ENCODE data around the gene SLC6A3.

Gene SLC6A3

DNA sequence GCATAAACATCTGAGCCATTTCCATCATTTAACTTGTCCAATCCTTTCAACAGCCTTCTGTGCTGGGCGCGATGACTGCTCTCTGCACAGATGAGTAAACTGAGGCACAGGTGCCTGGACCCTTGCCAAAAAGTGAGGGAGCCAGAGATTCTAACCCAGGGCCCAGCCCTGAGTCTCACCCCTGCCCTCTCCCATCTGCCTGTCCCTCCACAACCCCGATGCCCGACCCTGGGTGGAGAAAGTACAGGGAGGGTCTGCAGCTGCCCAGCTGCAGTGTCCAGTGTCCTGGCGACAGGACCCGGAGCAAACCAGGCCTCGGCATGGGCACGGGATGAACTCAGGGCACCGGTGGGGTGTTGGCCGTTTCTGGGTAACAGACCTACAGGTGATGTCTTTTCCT, 60.7 kb downstream of the SLC6A3 start:
- H3K27ac ChIP-seq = no peak overlapping the region
- in situ Hi-C loops (cut with HindIII; ENCODE audit: low pct_ligation_motif_present, low sequenced_read_pairs) = no loop called here
- H3K4me3 ChIP-seq (ENCODE audit: low read depth, low read length) = no peak overlapping the region
- no peaks in the 10 kb centered on the region for H3K36me3 ChIP-seq (replicated peaks)
- H3K27me3 ChIP-seq (replicated peaks) = peaks cover 16% of the 10 kb centered on the region
- no peak for DNase-seq
- TF ChIP-seq, protein P1, sequence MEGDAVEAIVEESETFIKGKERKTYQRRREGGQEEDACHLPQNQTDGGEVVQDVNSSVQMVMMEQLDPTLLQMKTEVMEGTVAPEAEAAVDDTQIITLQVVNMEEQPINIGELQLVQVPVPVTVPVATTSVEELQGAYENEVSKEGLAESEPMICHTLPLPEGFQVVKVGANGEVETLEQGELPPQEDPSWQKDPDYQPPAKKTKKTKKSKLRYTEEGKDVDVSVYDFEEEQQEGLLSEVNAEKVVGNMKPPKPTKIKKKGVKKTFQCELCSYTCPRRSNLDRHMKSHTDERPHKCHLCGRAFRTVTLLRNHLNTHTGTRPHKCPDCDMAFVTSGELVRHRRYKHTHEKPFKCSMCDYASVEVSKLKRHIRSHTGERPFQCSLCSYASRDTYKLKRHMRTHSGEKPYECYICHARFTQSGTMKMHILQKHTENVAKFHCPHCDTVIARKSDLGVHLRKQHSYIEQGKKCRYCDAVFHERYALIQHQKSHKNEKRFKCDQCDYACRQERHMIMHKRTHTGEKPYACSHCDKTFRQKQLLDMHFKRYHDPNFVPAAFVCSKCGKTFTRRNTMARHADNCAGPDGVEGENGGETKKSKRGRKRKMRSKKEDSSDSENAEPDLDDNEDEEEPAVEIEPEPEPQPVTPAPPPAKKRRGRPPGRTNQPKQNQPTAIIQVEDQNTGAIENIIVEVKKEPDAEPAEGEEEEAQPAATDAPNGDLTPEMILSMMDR (IDR thresholded peaks at IDR 0.05; ENCODE audit: low read depth, low read length, missing control alignments) = no peak

DNA sequence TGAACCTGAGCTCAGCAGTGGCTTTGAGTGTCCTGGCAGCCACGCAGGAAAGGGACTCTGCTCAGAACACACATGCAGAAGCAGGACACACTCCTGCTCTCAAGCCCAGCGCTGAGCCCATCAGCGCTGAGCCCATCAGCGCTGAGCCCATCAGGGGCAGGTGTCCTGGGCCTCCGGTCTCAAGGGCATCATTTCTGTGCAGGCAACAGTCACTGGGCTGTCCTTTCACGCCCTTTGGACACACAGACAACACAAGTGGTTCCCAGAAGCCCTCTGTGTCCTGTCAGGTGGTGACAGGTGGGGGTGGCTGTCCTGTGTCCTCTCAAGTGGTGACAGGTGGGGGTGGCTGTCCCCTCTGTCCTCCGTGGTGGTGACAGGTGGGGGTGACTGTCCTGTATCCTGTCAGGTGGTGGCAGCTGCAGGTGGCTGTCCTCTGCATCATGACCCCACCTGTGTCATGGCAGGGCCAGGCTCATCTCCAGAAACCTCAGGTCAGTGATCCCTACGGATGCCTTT, 61.3 kb downstream of the SLC6A3 start:
- Histone ChIP-seq H3K4me3 (ENCODE audit: low read depth, low read length) (no peak overlapping the region), H3K27me3 (replicated peaks) (peaks cover 16% of the 10 kb centered on the region), H3K36me3 (replicated peaks) (no peaks in the 10 kb centered on the region), H3K27ac (no peak overlapping the region)
- TF ChIP-seq, protein P1 (IDR thresholded peaks at IDR 0.05; ENCODE audit: low read depth, low read length, missing control alignments) = no peak
- no peak for DNase-seq
- in situ Hi-C loops (cut with HindIII; ENCODE audit: low pct_ligation_motif_present, low sequenced_read_pairs) = no loop called here

DNA sequence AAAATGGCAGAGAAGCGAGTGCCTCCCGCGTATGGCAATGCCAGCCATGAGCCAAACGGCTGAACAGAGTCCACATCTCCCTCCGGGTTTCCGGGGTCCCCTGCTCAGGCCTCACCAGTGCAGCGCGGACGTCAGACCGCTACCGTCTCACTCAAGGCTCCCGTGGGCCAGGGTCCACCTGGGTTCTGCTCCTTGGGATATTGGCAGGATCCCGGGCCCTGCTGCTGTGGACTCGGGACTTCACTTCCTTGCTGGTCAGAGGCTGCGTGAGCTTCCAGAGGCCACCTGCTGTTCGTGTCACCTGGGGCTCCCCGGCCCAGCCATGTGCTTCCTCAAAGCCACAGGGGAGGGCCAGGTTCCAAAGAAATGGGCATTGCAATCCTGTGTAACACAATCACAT, 61.9 kb downstream of the SLC6A3 start:
- no peak overlapping the region for H3K27ac ChIP-seq
- in situ Hi-C loops (cut with HindIII; ENCODE audit: low pct_ligation_motif_present, low sequenced_read_pairs) = no loop called here
- TF ChIP-seq, protein P1 (IDR thresholded peaks at IDR 0.05; ENCODE audit: low read depth, low read length, missing control alignments) = no peak
- H3K36me3 ChIP-seq (replicated peaks) = no peaks in the 10 kb centered on the region
- H3K27me3 ChIP-seq (replicated peaks) = peaks cover 16% of the 10 kb centered on the region
- no peak for DNase-seq
- no peak overlapping the region for H3K4me3 ChIP-seq (ENCODE audit: low read depth, low read length)

DNA sequence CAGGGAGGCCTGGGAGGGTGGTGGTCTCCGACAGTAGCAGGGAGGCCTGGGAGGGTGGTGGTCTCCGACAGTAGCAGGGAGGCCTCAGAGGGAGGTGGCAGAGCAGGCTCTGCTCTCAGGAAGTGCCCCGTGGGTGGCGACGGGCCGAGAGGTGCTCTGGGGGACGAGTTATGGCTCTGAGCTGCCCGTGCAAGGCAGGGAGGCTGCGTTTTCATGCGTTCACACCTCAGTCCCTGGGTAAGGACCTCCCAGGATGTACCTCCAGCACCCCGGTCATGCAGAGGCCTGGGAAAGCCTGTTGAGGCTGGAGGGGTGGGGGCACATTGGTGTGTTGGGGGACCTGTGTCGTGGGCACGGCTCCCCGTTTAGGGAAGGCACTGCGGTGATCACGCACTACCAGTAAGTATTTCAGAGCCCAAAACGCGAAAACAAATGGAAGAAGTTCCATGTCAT, 63.0 kb downstream of the SLC6A3 start:
- TF ChIP-seq, protein P1 (IDR thresholded peaks at IDR 0.05; ENCODE audit: low read depth, low read length, missing control alignments) = no peak
- DNase-seq = no peak
- Histone ChIP-seq H3K27me3 (replicated peaks) (peaks cover 14% of the 10 kb centered on the region), H3K27ac (no peak overlapping the region), H3K36me3 (replicated peaks) (no peaks in the 10 kb centered on the region), H3K4me3 (ENCODE audit: low read depth, low read length) (no peak overlapping the region)
- in situ Hi-C loops (cut with HindIII; ENCODE audit: low pct_ligation_motif_present, low sequenced_read_pairs) = no loop called here

DNA sequence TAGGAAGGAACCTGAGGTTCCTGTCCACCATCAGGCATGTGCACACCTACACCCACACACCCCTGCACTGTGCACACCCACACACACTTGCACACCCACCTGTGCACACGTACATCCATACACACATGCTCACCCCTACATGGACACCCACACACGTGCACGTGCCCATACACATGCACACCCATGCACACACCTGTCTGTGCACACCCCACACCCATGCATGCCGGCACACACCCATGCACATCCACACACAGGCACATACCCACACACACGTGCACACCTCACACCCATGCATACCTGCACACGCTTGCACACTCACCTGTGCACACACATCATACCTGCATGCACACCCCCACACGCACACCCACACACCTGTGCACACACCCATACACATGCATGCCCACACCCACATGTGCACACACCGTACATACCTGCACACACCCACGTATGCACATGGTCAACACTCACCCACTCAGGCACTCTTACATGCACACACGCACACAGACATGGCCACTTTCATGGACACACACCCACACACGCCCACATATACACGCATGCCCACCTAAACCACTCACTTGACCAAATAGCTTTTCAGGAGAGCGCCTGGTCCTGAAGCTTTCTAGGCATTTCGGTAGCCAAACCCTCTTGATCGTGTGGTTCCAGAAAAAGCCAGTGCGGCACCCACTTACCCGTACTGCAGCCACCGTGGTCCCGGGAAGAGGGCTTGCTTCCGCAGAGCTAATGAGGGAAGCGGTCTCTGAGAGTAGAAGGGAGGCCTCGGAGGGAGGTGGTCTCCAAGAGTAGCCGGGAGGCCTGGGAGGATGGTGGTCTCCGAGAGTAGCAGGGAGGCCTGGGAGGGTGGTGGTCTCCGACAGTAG, 63.6 kb downstream of the SLC6A3 start:
- in situ Hi-C loops (cut with HindIII; ENCODE audit: low pct_ligation_motif_present, low sequenced_read_pairs) = no loop called here
- Histone ChIP-seq H3K27ac (no peak overlapping the region), H3K4me3 (ENCODE audit: low read depth, low read length) (no peak overlapping the region), H3K27me3 (replicated peaks) (peaks cover 8% of the 10 kb centered on the region), H3K36me3 (replicated peaks) (no peaks in the 10 kb centered on the region)
- TF ChIP-seq, protein P1 (IDR thresholded peaks at IDR 0.05; ENCODE audit: low read depth, low read length, missing control alignments) = no peak
- no peak for DNase-seq
